Neural progenitor cell (in vitro differentiated cells): ENCODE measurements around the gene GRIK1. TPM values are rescaled to one million over a fixed set of nuclear protein-coding genes. Genes with fewer than 3 reads are reported as not detected.

Experiments
- DNase-seq: peaks from one replicate; pipeline ENCODE4 v3.0.0-alpha.2; 2016; ENCODE audit warnings: low spot score
- H2AFZ ChIP-seq: fragments of 200-600 bp; sonication (generic); replicated peaks from 2 replicates; pipeline ENCODE4 v1.6.1; 2016; ENCODE audit warnings: antibody characterized with exemption
- H3F3A ChIP-seq: fragments of 200-600 bp; sonication (generic); 2 replicates; pipeline ENCODE4 v1.6.1; 2016; ENCODE audit warnings: antibody characterized with exemption, low read depth
- H3K27ac ChIP-seq: fragments of 200-600 bp; sonication (generic); 2 replicates; pipeline ENCODE4 v1.5.1; 2016; ENCODE audit warnings: mild to moderate bottlenecking
- H3K27me3 ChIP-seq: fragments of 200-600 bp; sonication (generic); 2 replicates; pipeline ENCODE4 v1.6.1; 2016; ENCODE audit warnings: mild to moderate bottlenecking, moderate library complexity
- H3K36me3 ChIP-seq: fragments of 200-600 bp; sonication (generic); 2 replicates; pipeline ENCODE4 v1.5.1; 2016
- H3K4me1 ChIP-seq: fragments of 200-600 bp; sonication (generic); 2 replicates; pipeline ENCODE4 v1.6.1; 2016; ENCODE audit warnings: mixed run types
- H3K4me2 ChIP-seq: fragments of 200-600 bp; sonication (generic); 2 replicates; pipeline ENCODE4 v1.6.1; 2016
- H3K4me3 ChIP-seq: fragments of 200-600 bp; sonication (generic); 2 replicates; pipeline ENCODE4 v1.5.1; 2016
- H3K79me2 ChIP-seq: fragments of 200-600 bp; sonication (generic); 2 replicates; pipeline ENCODE4 v1.6.1; 2016; ENCODE audit warnings: low read depth
- H3K9ac ChIP-seq: fragments of 200-600 bp; sonication (generic); 2 replicates; pipeline ENCODE4 v1.6.1; 2016
- H3K9me3 ChIP-seq: fragments of 200-600 bp; sonication (generic); 2 replicates; pipeline ENCODE4 v1.5.1; 2016; ENCODE audit warnings: low read depth
- H4K20me1 ChIP-seq: fragments of 200-600 bp; sonication (generic); 2 replicates; pipeline ENCODE4 v1.6.1; 2016; ENCODE audit warnings: low read depth
- H3K27ac Mint-ChIP-seq: 3 replicates; pipeline ENCODE4 v1.8.0; 2021; ENCODE audit warnings: mixed read lengths
- H3K27me3 Mint-ChIP-seq: 2 replicates; pipeline ENCODE4 v1.8.0; 2022; ENCODE audit warnings: low read depth, mild to moderate bottlenecking, inconsistent platforms, moderate library complexity, mixed read lengths; ENCODE audit not compliant: insufficient read depth
- H3K36me3 Mint-ChIP-seq: 3 replicates; pipeline ENCODE4 v1.8.0; 2021; ENCODE audit warnings: mixed read lengths
- H3K4me1 Mint-ChIP-seq: 3 replicates; pipeline ENCODE4 v1.8.0; 2021; ENCODE audit warnings: mixed read lengths
- H3K4me3 Mint-ChIP-seq: 3 replicates; pipeline ENCODE4 v1.8.0; 2021; ENCODE audit warnings: mild to moderate bottlenecking, moderate library complexity, mixed read lengths
- H3K9me3 Mint-ChIP-seq: 3 replicates; pipeline ENCODE4 v1.8.0; 2020; ENCODE audit warnings: mixed read lengths
- CTCF ChIP-seq: fragments of 200-600 bp; sonication (generic); IDR thresholded peaks from 2 replicates; pipeline ENCODE4 v1.5.1; 2017; ENCODE audit warnings: antibody characterized with exemption, mild to moderate bottlenecking
- EZH2 ChIP-seq: fragments of 200-600 bp; sonication (generic); IDR thresholded peaks from 2 replicates; pipeline ENCODE4 v1.6.1; 2017; ENCODE audit warnings: antibody characterized with exemption, mild to moderate bottlenecking, moderate library complexity
- EZH2phosphoT487 ChIP-seq: fragments of 200-600 bp; sonication (generic); IDR thresholded peaks from 2 replicates; pipeline ENCODE4 v1.6.1; 2017; ENCODE audit warnings: antibody characterized with exemption
- total RNA-seq: library from RNA; depleted of rRNA; stranded (reverse); fragments of >200 nt; gene quantifications from 2 replicates; pipeline ENCODE4 v1.2.3, GENCODE V29; 2015; ENCODE audit warnings: low replicate concordance

The GRIK1 gene
- total RNA-seq, 1 donor from 2014 or later: 1.6 TPM

- no peak for DNase-seq
- Histone ChIP-seq H3F3A (no peaks in the 10 kb centered on the region), H3K27ac (no peak overlapping the region), H3K36me3 (no peaks in the 10 kb centered on the region), H3K9me3 (no peaks in the 10 kb centered on the region), H3K4me1 (peaks cover 2% of the 10 kb centered on the region), H3K79me2 (no peaks in the 10 kb centered on the region), H3K27me3 (no peaks in the 10 kb centered on the region), H4K20me1 (no peaks in the 10 kb centered on the region), H2AFZ (no peak overlapping the region), H3K4me2 (no peak overlapping the region), H3K4me3 (no peak overlapping the region), H3K9ac (no peak overlapping the region)
- no peaks in the 10 kb centered on the region for H3K27me3 Mint-ChIP-seq
- peaks cover 9% of the 10 kb centered on the region for H3K36me3 Mint-ChIP-seq
- H3K4me1 Mint-ChIP-seq: peaks cover 13% of the 10 kb centered on the region
- no peak overlapping the region for H3K4me3 Mint-ChIP-seq
- peaks cover 13% of the 10 kb centered on the region for H3K9me3 Mint-ChIP-seq
- TF ChIP-seq EZH2 (no peak), CTCF (no peak), EZH2phosphoT487 (no peak)
- H3K27ac Mint-ChIP-seq: no peak overlapping the region
These were observed 280.9 kb downstream of the GRIK1 start for GRCh38 chr21:29658934-29659203.

GRCh38 chr21:29658177-29658933, 281.4 kb downstream of the GRIK1 start:
- no peaks in the 10 kb centered on the region for H3K27me3 Mint-ChIP-seq
- no peak for DNase-seq
- H3K4me3 Mint-ChIP-seq: no peak overlapping the region
- H3K27me3 ChIP-seq: no peaks in the 10 kb centered on the region
- H3K27ac Mint-ChIP-seq: no peak overlapping the region
- no peaks in the 10 kb centered on the region for H3K79me2 ChIP-seq
- no peaks in the 10 kb centered on the region for H4K20me1 ChIP-seq
- H3K9ac ChIP-seq: no peak overlapping the region
- peaks cover 9% of the 10 kb centered on the region for H3K36me3 Mint-ChIP-seq
- peaks cover 13% of the 10 kb centered on the region for H3K4me1 Mint-ChIP-seq
- no peak overlapping the region for H3K4me3 ChIP-seq
- peaks cover 13% of the 10 kb centered on the region for H3K9me3 Mint-ChIP-seq
- no peaks in the 10 kb centered on the region for H3K9me3 ChIP-seq
- H3K36me3 ChIP-seq: no peaks in the 10 kb centered on the region
- no peak overlapping the region for H3K4me2 ChIP-seq
- TF ChIP-seq CTCF (no peak), EZH2phosphoT487 (no peak), EZH2 (no peak)
- no peak overlapping the region for H2AFZ ChIP-seq
- H3K4me1 ChIP-seq: no peaks in the 10 kb centered on the region
- H3K27ac ChIP-seq: no peak overlapping the region
- no peaks in the 10 kb centered on the region for H3F3A ChIP-seq

GRCh38 chr21:29657240-29657989, 282.4 kb downstream of the GRIK1 start:
- no peak overlapping the region for H3K27ac Mint-ChIP-seq
- Histone ChIP-seq H3F3A (no peaks in the 10 kb centered on the region), H3K27me3 (no peaks in the 10 kb centered on the region), H3K79me2 (no peaks in the 10 kb centered on the region), H4K20me1 (no peaks in the 10 kb centered on the region), H2AFZ (no peak overlapping the region), H3K4me1 (no peaks in the 10 kb centered on the region), H3K9ac (no peak overlapping the region), H3K4me2 (no peak overlapping the region), H3K36me3 (no peaks in the 10 kb centered on the region), H3K27ac (no peak overlapping the region), H3K9me3 (no peaks in the 10 kb centered on the region), H3K4me3 (no peak overlapping the region)
- H3K9me3 Mint-ChIP-seq: peaks cover 13% of the 10 kb centered on the region
- peaks cover 13% of the 10 kb centered on the region for H3K4me1 Mint-ChIP-seq
- DNase-seq: no peak
- no peak for TF ChIP-seq EZH2phosphoT487
- TF ChIP-seq CTCF: no peak
- TF ChIP-seq EZH2: no peak
- H3K27me3 Mint-ChIP-seq: no peaks in the 10 kb centered on the region
- H3K4me3 Mint-ChIP-seq: no peak overlapping the region
- peaks cover 9% of the 10 kb centered on the region for H3K36me3 Mint-ChIP-seq
